Heart left ventricle (tissue), 16 donors: ENCODE results near the gene NAA38. TPM values are rescaled to one million over a fixed set of nuclear protein-coding genes. Genes with fewer than 3 reads are reported as not detected.

Experiments used
- ATAC-seq, 4 donors: fragments of 200-7000 bp; cut with Tn5 transposase; one replicate each; pipeline ENCODE4 v1.9.1; 2020 to 2022; ENCODE audit warnings: moderate library complexity in 4 of 4, mild to moderate bottlenecking in 3 of 4, moderate number of reproducible peaks in 1 of 4
- DNase-seq, 5 donors: peaks; one replicate each; pipeline ENCODE4 v3.0.0-alpha.2; 2020
- H3K27ac ChIP-seq, 12 donors: fragments of 200-600 bp; sonication (generic) in 4 of 12; one replicate each; pipeline versions ENCODE4 v1.5.0 to v1.8.0; 2016 to 2022; ENCODE audit warnings: mild to moderate bottlenecking in 2 of 12
- H3K27me3 ChIP-seq, 9 donors: fragments of 200-600 bp; sonication (generic) in 2 of 9; one replicate each; pipeline versions ENCODE4 v1.5.1 to v1.8.0; 2016 to 2022; ENCODE audit warnings: mild to moderate bottlenecking in 3 of 9
- H3K36me3 ChIP-seq, 9 donors: fragments of 200-600 bp; sonication (generic) in 2 of 9; one replicate each; pipeline versions ENCODE4 v1.5.0 to v1.8.0; 2018 to 2022; ENCODE audit warnings: mild to moderate bottlenecking in 2 of 9
- H3K4me1 ChIP-seq, 12 donors: fragments of 200-600 bp; sonication (generic) in 4 of 12; one replicate each; pipeline versions ENCODE4 v1.5.0 to v1.8.0; 2016 to 2022; ENCODE audit warnings: mild to moderate bottlenecking in 3 of 12
- H3K4me3 ChIP-seq, 12 donors: fragments of 200-600 bp; sonication (generic) in 4 of 12; one replicate each; pipeline versions ENCODE4 v1.5.0 to v1.8.0; 2017 to 2022; ENCODE audit warnings: mild to moderate bottlenecking in 9 of 12, moderate library complexity in 4 of 12
- H3K9me3 ChIP-seq, 12 donors: fragments of 200-600 bp; sonication (generic) in 4 of 12; one replicate each; pipeline versions ENCODE4 v1.5.0 to v1.8.0; 2016 to 2022; ENCODE audit warnings: mild to moderate bottlenecking in 1 of 12
- POLR2A ChIP-seq, 2 donors: fragments of 450-650 bp; IDR thresholded peaks; one replicate each; pipeline ENCODE4 v1.6.1; 2017; ENCODE audit warnings: antibody characterized with exemption in 2 of 2, mild to moderate bottlenecking in 2 of 2, moderate library complexity in 2 of 2
- WGBS, 4 donors: extraction: QIAGEN DNeasy Blood & Tissue Kit in 2 of 4; methylation state at CpG; one replicate each; pipeline versions ENCODE4 v1.1.5 to v1.1.7; 2013 to 2018; 5-methylcytosine and 5-hydroxymethylcytosine counted together
- intact Hi-C, 10 donors: fragments of 100-400 bp; cut with DNase I; formaldehyde crosslinking; loops; one replicate each; pipeline versions ENCODE4 v1.11.1 to v1.14.2; 2022
- polyA plus RNA-seq, 2 donors: library from polyadenylated mRNA; stranded (reverse); fragments of 200-250 nt; gene quantifications; one replicate each; pipeline ENCODE4 v1.2.3, GENCODE V29; 2013
- total RNA-seq, 9 donors: library from RNA; depleted of rRNA in 2 of 9; stranded (reverse); fragments of >200 nt in 2 of 9; fragmentation: NEBNext Ultra II Directional in 3 of 9; extraction: Animal tissue kit (Norgen Biotek cat#: 25700) in 3 of 9; gene quantifications; one replicate each; pipeline versions ENCODE4 v1.1.0 to v1.2.4, GENCODE V29; 2016 to 2023
- TF ChIP-seq, protein P1 (sequence below), 12 donors: fragments of 200-600 bp; sonication (generic) in 4 of 12; IDR thresholded peaks; one replicate each; pipeline versions ENCODE4 v1.5.0 to v1.8.0; 2018 to 2022; ENCODE audit warnings: antibody characterized with exemption in 12 of 12, mild to moderate bottlenecking in 5 of 12
- donor health status: ischemic (EF 13 %, LVEDD 7.1; RV severe dilation, severe dysfunction).
- donor health status: healthy with polysubstance abuse.
- donor health status: DM: no; HTN: yes; CAD: no.
- donor health status: DM: no; HTN: no; CAD: no.
- donor health status: ischemic (EF 25% LVEDD 6.9; RV normal size, moderate dysfunction).
- donor health status: ischemic (EF 25% LVEDD 5.7; RV mildly dilated, moderate dysfunction).
- donor health status: healthy.
- donor health status: DM: yes; HTN: yes; CAD: no.
- donor health status: ischemic (EF 35%, LVEDD 5.7; RV mildly dilated, moderate dysfunction).
- donor health status: nonischemic (EF 11% LVEDD 7.7; RV severe dilation, severe dysfunction).
- donor health status: DM: yes; HTN: yes; CAD: no.
- donor health status: PGD.
- donor health status: ischemic (EF 29% LVEDD 5.4; RV normal size, mild dysfunction).
- donor health status: nonischemic (EF 23%, LVEDD 6.1; RV moderate dilation, normal function).

The NAA38 gene
- total and polyA plus RNA-seq, 11 donors: 60.9 to 179 (median 74.2) TPM

DNA sequence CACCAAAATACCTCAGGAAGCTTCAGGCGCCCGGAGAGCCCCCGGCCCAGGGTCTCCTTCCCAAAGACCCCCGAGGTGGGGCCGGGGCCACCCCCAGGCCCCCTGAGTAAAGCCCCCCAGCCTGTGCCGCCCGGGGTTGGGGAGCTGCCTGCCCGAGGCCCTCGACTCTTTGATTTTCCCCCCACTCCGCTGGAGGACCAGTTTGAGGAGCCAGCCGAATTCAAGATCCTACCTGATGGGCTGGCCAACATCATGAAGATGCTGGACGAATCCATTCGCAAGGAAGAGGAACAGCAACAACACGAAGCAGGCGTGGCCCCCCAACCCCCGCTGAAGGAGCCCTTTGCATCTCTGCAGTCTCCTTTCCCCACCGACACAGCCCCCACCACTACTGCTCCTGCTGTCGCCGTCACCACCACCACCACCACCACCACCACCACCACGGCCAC is 9.2 kb downstream of the NAA38 start:
- ATAC-seq: no peak

DNA sequence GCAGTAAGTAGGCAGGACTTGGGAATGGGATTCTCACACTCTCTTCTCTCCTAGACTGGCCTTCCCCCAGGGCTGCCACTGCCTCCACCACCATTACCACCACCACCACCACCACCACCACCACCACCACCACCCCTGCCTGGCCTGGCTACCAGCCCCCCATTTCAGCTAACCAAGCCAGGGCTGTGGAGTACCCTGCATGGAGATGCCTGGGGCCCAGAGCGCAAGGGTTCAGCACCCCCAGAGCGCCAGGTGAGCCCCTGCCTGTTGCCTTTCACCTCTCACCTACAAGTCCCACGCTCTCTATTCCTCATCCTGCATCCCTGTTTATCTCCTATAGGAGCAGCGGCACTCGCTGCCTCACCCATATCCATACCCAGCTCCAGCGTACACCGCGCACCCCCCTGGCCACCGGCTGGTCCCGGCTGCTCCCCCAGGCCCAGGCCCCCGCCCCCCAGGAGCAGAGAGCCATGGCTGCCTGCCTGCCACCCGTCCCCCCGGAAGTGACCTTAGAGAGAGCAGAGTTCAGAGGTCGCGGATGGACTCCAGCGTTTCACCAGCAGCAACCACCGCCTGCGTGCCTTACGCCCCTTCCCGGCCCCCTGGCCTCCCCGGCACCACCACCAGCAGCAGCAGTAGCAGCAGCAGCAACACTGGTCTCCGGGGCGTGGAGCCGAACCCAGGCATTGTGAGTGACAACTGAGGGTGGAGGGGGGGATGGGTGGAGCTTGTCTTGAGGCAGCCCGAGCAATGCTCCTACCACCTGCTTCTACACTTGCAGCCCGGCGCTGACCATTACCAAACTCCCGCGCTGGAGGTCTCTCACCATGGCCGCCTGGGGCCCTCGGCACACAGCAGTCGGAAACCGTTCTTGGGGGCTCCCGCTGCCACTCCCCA is 10.3 kb downstream of the NAA38 start:
- Histone ChIP-seq H3K27ac (no peak overlapping the region), H3K9me3 (no peaks in the 10 kb centered on the region)
- intact Hi-C loops: loop anchor here in 4 of 10 donors (10.0 kb wide), 5 partner anchors 298 to 612 kb away; partner anchors contain the start of genes CHRNB1 (in 1 of the 4), DVL2 (in 1 of the 4), GABARAP (in 1 of the 4) and PER1 (in 1 of the 4)

More for the DNA sequence above, 9.2 kb downstream of the NAA38 start:
- peaks cover 3 to 76% (median 68%) of the 10 kb centered on the region in 9 donors for H3K36me3 ChIP-seq
- intact Hi-C loops: loop anchor here in 4 of 10 donors (10.0 kb wide), 5 partner anchors 297 to 613 kb away; partner anchors contain the start of genes CHRNB1 (in 1 of the 4), DVL2 (in 1 of the 4), GABARAP (in 1 of the 4) and PER1 (in 1 of the 4)
- WGBS, 4 donors: 86 to 91% (median 88%) methylated on average over 16 to 20 of the region's 20 CpGs
- no peaks in the 10 kb centered on the region for H3K9me3 ChIP-seq
- H3K4me1 ChIP-seq: peaks cover 5 to 38% (median 29%) of the 10 kb centered on the region in 12 donors
- no peak for DNase-seq
- no peak overlapping the region for H3K4me3 ChIP-seq
- H3K27me3 ChIP-seq: no peaks in the 10 kb centered on the region
- H3K27ac ChIP-seq: no peak overlapping the region
- TF ChIP-seq, protein P1, sequence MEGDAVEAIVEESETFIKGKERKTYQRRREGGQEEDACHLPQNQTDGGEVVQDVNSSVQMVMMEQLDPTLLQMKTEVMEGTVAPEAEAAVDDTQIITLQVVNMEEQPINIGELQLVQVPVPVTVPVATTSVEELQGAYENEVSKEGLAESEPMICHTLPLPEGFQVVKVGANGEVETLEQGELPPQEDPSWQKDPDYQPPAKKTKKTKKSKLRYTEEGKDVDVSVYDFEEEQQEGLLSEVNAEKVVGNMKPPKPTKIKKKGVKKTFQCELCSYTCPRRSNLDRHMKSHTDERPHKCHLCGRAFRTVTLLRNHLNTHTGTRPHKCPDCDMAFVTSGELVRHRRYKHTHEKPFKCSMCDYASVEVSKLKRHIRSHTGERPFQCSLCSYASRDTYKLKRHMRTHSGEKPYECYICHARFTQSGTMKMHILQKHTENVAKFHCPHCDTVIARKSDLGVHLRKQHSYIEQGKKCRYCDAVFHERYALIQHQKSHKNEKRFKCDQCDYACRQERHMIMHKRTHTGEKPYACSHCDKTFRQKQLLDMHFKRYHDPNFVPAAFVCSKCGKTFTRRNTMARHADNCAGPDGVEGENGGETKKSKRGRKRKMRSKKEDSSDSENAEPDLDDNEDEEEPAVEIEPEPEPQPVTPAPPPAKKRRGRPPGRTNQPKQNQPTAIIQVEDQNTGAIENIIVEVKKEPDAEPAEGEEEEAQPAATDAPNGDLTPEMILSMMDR (IDR thresholded peaks at IDR 0.05): no peak
- TF ChIP-seq POLR2A (IDR thresholded peaks at IDR 0.05): no peak

DNA sequence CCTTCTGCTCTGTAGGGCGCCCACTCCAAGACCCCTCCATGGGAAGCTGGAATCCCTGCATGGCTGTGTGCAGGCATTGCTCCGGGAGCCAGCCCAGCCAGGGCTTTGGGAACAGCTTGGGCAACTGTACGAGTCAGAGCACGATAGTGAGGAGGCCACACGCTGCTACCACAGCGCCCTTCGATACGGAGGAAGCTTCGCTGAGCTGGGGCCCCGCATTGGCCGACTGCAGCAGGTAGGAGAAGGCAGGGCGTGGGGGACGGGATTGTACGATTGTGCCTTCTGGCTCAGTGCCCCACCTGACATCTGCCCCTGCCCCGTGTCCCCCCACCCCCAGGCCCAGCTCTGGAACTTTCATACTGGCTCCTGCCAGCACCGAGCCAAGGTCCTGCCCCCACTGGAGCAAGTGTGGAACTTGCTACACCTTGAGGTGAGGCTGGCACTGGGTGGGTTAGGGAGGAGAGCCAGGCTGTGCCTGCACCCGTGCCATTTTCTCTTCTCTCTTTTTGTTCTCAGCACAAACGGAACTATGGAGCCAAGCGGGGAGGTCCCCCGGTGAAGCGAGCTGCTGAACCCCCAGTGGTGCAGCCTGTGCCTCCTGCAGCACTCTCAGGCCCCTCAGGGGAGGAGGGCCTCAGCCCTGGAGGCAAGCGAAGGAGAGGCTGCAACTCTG is 11.2 kb downstream of the NAA38 start:
- H3K27ac ChIP-seq: peak overlapping the region in 1 of 12 donors; percentile 98
- ATAC-seq: no peak
- no peaks in the 10 kb centered on the region for H3K9me3 ChIP-seq
- H3K4me3 ChIP-seq: peak overlapping the region in 1 of 12 donors; percentile 88
- H3K4me1 ChIP-seq: peaks cover 6 to 43% (median 21%) of the 10 kb centered on the region in 12 donors
- intact Hi-C loops: loop anchor here in 4 of 10 donors (10.0 kb wide), 5 partner anchors 299 to 611 kb away; partner anchors contain the start of genes CHRNB1 (in 1 of the 4), DVL2 (in 1 of the 4), GABARAP (in 1 of the 4) and PER1 (in 1 of the 4)
- 76 to 88% (median 86%) methylated on average over 17 to 22 of the region's 22 CpGs for WGBS, 4 donors
- peaks cover 3 to 58% (median 53%) of the 10 kb centered on the region in 9 donors for H3K36me3 ChIP-seq
- no peaks in the 10 kb centered on the region for H3K27me3 ChIP-seq
- no peak for DNase-seq
- TF ChIP-seq POLR2A (IDR thresholded peaks at IDR 0.05): no peak
- TF ChIP-seq, protein P1 (IDR thresholded peaks at IDR 0.05): no peak

More for the DNA sequence above, 10.3 kb downstream of the NAA38 start:
- Histone ChIP-seq H3K36me3 (peaks cover 3 to 65% (median 57%) of the 10 kb centered on the region in 9 donors), H3K4me1 (peaks cover 5 to 40% (median 23%) of the 10 kb centered on the region in 12 donors), H3K27me3 (no peaks in the 10 kb centered on the region), H3K4me3 (no peak overlapping the region)
- DNase-seq (peak in 1 of 5 donors; percentile 56), ATAC-seq (no peak)
- TF ChIP-seq, protein P1 (IDR thresholded peaks at IDR 0.05): no peak
- TF ChIP-seq POLR2A (IDR thresholded peaks at IDR 0.05): no peak
- 85 to 91% (median 86%) methylated on average over 26 to 34 of the region's 34 CpGs for WGBS, 4 donors
